ENCODE measurements around the gene CEP83.

DNA sequence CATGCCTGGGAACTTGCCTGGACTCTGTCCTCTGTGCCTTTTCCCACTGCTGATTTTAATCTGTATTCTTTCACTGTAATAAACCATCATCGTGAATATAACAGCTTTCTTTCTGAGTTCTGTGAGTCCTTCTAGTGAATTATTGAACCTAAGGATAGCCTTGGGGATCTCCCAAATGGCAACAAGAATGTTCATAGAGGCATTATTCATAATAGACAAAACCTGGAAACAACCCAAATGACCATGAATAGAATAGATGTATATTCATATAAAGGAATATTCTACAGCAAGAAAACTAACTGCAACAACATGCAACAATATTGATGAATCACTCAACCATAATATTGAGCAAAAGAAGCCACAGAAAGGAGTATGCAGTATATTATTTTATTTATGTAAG, 44.7 kb upstream of the CEP83 start:
- TF ChIP-seq YY1 (IDR thresholded peaks at IDR 0.05; ENCODE audit: insufficient read depth, insufficient read length), result no peak
- TF ChIP-seq SUZ12 (IDR thresholded peaks at IDR 0.05; ENCODE audit: extremely low read depth, insufficient read depth, insufficient read length), result no peak
